GM10248 (cell line): ENCODE measurements around the gene OLR1.

Experiments
- CTCF ChIA-PET: fragments of 300-600 bp; sonication (Branson Sonifier 250); formaldehyde crosslinking; extraction: SDS; loops from one replicate; lab custom pipeline; 2021; ENCODE audit warnings: antibody characterized with exemption; lab: Yijun Ruan, JAX
- POLR2A ChIA-PET: fragments of 350-650 bp; sonication (Branson Sonifier 250); formaldehyde crosslinking; extraction: SDS; loops from one replicate; lab custom pipeline; 2020; ENCODE audit warnings: antibody characterized with exemption; lab: Yijun Ruan, JAX
- DNase-seq: peaks from one replicate; pipeline ENCODE4 v3.0.0; 2012; ENCODE audit errors: extremely low spot score
- TF ChIP-seq, protein P1 (sequence below): IDR thresholded peaks from 2 replicates; pipeline ENCODE4 v1.5.1; 2012; ENCODE audit warnings: mild to moderate bottlenecking, low read depth; ENCODE audit errors: extremely low read depth, missing control alignments, control extremely low read depth

OLR1 gene

DNA sequence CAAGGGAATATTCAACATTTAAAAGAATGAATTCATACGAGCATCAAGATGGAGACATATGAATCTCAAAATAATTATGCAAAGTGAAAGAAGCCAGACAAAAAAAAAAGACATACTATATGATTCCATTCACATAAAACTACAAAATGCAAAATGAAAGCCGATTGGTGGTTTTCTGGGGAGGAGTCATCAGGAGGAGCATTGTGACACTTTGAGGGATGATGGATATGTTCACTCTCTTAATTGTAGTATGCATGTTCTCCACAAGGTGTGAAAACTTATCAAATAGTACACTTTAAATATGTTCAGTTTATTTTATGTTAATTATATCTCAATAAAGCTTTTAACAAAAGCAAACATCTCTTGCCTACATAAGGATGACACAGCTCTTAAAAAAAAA is 13.5 kb downstream of the OLR1 start:
- TF ChIP-seq, protein P1, sequence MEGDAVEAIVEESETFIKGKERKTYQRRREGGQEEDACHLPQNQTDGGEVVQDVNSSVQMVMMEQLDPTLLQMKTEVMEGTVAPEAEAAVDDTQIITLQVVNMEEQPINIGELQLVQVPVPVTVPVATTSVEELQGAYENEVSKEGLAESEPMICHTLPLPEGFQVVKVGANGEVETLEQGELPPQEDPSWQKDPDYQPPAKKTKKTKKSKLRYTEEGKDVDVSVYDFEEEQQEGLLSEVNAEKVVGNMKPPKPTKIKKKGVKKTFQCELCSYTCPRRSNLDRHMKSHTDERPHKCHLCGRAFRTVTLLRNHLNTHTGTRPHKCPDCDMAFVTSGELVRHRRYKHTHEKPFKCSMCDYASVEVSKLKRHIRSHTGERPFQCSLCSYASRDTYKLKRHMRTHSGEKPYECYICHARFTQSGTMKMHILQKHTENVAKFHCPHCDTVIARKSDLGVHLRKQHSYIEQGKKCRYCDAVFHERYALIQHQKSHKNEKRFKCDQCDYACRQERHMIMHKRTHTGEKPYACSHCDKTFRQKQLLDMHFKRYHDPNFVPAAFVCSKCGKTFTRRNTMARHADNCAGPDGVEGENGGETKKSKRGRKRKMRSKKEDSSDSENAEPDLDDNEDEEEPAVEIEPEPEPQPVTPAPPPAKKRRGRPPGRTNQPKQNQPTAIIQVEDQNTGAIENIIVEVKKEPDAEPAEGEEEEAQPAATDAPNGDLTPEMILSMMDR = no peak
- CTCF ChIA-PET = interaction anchor here (1.4 kb wide), 1 partner anchor 151 kb away, joined by 3 read pairs; no protein-coding TSS in a partner anchor
- POLR2A ChIA-PET = no interaction called here
- no peak for DNase-seq

DNA sequence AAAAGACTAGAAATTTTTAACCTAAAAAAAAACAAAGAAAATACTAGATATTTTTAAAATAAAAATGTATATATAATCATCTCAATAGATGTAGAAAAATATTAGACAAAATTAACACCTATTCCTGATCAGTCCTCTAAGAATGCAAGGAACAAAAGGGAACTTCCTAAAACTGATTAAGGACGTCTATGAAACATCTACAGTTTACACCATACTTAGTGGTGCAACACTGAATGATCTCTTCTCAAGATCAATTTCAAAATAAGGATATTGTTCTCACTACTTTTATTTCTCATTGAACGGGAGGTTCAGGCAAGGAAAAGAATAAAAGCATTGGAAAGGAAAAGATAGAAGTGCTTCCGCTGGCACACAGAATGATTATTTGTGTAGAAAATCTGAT is 16.0 kb downstream of the OLR1 start:
- TF ChIP-seq, protein P1 = no peak
- DNase-seq = no peak
- POLR2A ChIA-PET = no interaction called here
- CTCF ChIA-PET = interaction anchor here (1.7 kb wide), 1 partner anchor 36 kb away, joined by 6 read pairs; no protein-coding TSS in a partner anchor

DNA sequence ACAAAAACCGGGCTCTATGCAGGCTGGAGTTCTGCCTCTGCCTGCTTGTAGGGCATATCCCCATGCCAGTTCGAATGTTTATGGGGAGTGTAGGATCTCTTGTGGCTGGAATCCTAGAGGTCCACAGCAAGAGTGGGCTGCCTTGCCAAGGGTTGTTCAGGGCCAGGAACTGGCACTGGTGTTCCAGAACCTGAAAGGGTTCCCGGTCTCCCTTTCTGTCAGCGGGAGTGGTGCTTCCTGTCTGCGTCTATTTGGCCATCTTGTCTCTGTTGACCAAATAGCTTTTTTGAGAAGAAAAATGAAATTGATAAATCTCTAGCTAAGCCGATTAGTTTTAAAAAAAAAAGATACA is 17.8 kb downstream of the OLR1 start:
- no peak for DNase-seq
- ChIA-PET POLR2A (no interaction called here), CTCF (interaction anchor here (0.8 to 1.7 kb wide), 8 partner anchors 17 to 617 kb away, joined by 3 to 8 read pairs (median 4); no protein-coding TSS in a partner anchor)
- TF ChIP-seq, protein P1 = peak; percentile 0

DNA sequence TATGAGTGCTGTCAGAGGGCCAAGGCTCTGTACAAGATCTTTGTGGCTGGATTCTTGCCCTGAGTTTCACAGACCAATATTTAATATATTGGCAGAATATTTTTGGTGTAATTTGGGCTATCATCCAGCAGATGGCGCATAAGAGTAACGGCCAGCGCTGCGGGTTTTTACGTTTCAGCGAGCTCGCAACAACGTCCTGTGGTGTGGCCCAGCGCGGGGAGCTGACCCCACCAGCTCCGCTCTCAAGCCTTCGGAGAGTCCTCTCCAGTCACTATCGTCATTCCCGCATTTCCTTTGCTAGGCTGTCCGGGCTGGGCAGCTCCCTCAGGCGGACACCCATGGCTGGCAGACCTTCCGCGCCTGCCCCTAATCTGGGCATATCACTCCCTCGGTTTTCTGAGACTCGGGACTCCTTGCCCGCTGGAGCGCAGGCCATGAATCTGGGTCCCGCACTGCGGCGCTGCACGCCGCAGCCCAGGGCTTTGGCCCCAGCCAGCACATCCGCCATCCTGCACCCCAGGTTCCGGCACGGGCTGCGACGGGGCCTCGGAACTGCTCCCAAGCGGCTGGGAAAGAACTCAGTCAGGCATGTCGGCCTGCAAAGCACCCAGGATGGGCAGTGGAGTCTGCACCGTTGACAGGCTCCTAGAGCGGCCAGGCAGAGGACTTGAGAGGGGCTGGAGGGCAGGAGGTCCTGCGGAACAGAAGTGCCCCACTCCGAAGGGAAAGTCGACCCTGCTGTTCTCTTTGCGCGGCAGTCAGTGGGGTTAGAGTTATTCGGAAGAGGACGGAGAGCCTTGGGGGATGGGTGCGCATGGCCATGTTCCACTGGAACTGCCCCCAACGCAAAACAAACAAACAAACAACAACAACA is 18.4 kb downstream of the OLR1 start:
- TF ChIP-seq, protein P1 = peak; percentile 67
- POLR2A ChIA-PET = no interaction called here
- CTCF ChIA-PET = interaction anchor here (0.6 to 3.9 kb wide), 45 partner anchors 8 to 1334 kb away, joined by 3 to 63 read pairs (median 4); partner anchors contain the start of genes CLEC7A and OLR1
- DNase-seq = peak; percentile 66

DNA sequence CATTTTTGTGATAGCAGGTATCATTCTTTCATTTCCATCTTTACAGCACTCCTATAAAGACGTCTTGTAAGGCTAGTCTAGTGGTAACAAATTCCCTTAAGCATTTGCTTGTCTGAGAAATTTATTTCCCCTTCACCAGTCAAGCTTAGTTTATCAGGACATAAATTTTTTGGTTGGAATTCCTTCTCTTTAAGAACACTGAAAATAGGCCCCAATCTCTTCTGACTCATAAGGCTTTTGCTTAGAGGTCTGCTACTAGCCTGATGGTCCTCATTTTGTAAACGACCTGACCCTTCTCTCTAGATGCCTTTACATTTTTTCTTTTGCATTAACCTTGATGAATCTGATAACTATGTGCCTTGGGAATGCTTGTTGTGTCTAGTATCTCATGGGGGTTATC is 20.3 kb downstream of the OLR1 start:
- TF ChIP-seq, protein P1 = no peak
- no peak for DNase-seq
- ChIA-PET POLR2A (no interaction called here), CTCF (interaction anchor here (0.7 to 3.9 kb wide), 12 partner anchors 9 to 599 kb away, joined by 3 to 63 read pairs (median 8); partner anchors contain the start of genes CLEC7A and OLR1)

DNA sequence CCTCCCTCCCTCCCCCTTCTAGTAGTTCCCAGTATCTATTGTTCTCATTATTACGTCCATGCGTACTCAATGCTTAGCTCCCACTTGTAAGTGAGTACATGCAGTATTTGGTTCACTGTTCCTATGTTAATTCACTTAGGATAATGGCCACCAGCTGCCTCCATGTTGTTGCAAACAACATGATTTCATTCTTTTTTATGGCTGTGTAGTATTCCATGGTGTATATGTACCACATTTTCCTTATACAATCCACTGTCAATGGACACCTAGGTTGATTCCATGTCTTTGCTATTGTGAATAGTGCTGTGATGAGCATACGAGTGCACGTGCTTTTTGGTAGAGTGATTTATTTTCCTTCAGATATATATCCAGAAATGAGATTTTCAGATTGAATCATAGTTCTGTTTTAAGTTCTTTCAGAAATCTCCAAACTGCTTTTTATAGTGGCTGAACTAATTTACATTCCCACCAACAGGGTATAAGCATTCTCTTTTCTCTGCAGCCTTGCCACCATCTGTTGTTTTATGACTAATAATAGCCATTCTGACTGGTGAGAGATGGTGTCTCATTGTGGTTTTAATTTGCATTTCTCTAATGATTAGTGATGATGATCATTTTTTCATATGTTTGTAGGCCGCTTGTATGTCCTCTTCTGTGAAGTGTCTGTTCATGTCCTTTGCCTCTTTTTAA is 24.1 kb downstream of the OLR1 start:
- TF ChIP-seq, protein P1 = no peak
- POLR2A ChIA-PET = no interaction called here
- CTCF ChIA-PET = interaction anchor here (1.0 to 1.6 kb wide), 2 partner anchors 9 to 13 kb away, joined by 3 to 4 read pairs; no protein-coding TSS in a partner anchor
- DNase-seq = no peak
